HEK293T (cell line): ENCODE results near the gene OR10G2.

ENCODE experiments used
- ARNT ChIP-seq: fragments of 450-650 bp; IDR thresholded peaks from 2 replicates; pipeline ENCODE4 v1.6.1; 2017; ENCODE audit warnings: mild to moderate bottlenecking
- FOXA1 ChIP-seq: fragments of 450-650 bp; IDR thresholded peaks from 2 replicates; pipeline ENCODE4 v1.6.1; 2016; ENCODE audit warnings: mild to moderate bottlenecking
- FOXK2 ChIP-seq: fragments of 450-650 bp; IDR thresholded peaks from 2 replicates; pipeline ENCODE4 v1.6.1; 2016; ENCODE audit warnings: mild to moderate bottlenecking
- FOXM1 ChIP-seq: fragments of 450-650 bp; IDR thresholded peaks from 2 replicates; pipeline ENCODE4 v1.6.1; 2017; ENCODE audit warnings: mild to moderate bottlenecking, borderline replicate concordance
- NFRKB ChIP-seq: fragments of 450-650 bp; IDR thresholded peaks from 2 replicates; pipeline ENCODE4 v1.6.1; 2016; ENCODE audit warnings: mild to moderate bottlenecking, moderate library complexity
- SP1 ChIP-seq: fragments of 450-650 bp; IDR thresholded peaks from 2 replicates; pipeline ENCODE4 v1.6.1; 2017
- SUZ12 ChIP-seq: fragments of 450-650 bp; IDR thresholded peaks from 2 replicates; pipeline ENCODE4 v1.6.1; 2016; ENCODE audit warnings: mild to moderate bottlenecking
- TARDBP ChIP-seq: fragments of 450-650 bp; IDR thresholded peaks from 2 replicates; pipeline ENCODE4 v1.6.1; 2016
- ZNF384 ChIP-seq: fragments of 450-650 bp; IDR thresholded peaks from 2 replicates; pipeline ENCODE4 v1.6.1; 2016

DNA sequence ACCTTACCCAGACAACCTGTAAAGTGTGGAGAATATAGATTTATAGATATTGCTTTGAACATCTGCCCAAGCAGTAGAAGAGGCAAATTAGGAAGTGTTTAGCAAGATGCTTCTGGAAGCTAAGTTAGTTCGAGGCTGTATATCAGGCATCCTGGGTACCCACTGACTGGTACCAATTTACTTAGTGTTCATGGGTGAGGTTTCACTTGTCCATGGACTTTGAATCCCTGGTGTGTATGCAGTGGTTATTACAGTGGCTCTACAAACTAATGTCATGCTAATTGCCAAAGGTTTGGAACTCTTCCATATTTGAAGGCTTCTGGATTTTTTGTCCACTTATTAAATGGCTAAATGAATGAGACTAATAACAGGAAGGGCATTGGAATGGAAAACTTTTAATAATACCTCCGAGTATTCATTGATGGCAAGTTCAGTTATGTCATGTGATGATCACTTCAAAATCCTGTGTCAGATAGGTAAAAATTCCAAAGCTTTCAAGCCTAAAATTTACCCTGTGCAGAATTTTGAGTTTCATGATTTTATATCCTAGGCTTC lies 18.7 kb upstream of the OR10G2 start, which contains the start of gene OR4E2:
- no peak for TF ChIP-seq FOXK2
- no peak for TF ChIP-seq FOXA1
- TF ChIP-seq ZNF384: no peak
- TF ChIP-seq TARDBP: no peak
- TF ChIP-seq NFRKB: no peak
- TF ChIP-seq FOXM1: no peak
- TF ChIP-seq SUZ12: no peak
- TF ChIP-seq ARNT: no peak
- TF ChIP-seq SP1: no peak
